Fibroblast of pulmonary artery (primary cell): ENCODE data around the gene SIRPA.
A peak's percentile ranks its signal among the peaks of the same experiment; 100 is the strongest.

Experiments used
- DNase-seq: peaks from one replicate; pipeline ENCODE4 v3.0.0-alpha.2; 2010; ENCODE audit warnings: low read depth
- H3K4me3 ChIP-seq: replicated peaks from 2 replicates; pipeline ENCODE4 v1.5.1; 2011; ENCODE audit warnings: low read depth, mild to moderate bottlenecking, control low read depth, low read length, moderate library complexity
- TF ChIP-seq, protein P1 (sequence below): IDR thresholded peaks from 2 replicates; pipeline ENCODE4 v1.5.1; 2011; ENCODE audit warnings: mild to moderate bottlenecking, control low read depth, low read length, inconsistent platforms; ENCODE audit errors: missing control alignments

Gene SIRPA

GRCh38 chr20:1853473-1853872, 41.7 kb upstream of the SIRPA start:
- DNase-seq, result no peak
- TF ChIP-seq, protein P1, sequence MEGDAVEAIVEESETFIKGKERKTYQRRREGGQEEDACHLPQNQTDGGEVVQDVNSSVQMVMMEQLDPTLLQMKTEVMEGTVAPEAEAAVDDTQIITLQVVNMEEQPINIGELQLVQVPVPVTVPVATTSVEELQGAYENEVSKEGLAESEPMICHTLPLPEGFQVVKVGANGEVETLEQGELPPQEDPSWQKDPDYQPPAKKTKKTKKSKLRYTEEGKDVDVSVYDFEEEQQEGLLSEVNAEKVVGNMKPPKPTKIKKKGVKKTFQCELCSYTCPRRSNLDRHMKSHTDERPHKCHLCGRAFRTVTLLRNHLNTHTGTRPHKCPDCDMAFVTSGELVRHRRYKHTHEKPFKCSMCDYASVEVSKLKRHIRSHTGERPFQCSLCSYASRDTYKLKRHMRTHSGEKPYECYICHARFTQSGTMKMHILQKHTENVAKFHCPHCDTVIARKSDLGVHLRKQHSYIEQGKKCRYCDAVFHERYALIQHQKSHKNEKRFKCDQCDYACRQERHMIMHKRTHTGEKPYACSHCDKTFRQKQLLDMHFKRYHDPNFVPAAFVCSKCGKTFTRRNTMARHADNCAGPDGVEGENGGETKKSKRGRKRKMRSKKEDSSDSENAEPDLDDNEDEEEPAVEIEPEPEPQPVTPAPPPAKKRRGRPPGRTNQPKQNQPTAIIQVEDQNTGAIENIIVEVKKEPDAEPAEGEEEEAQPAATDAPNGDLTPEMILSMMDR, result no peak
- no peak overlapping the region for H3K4me3 ChIP-seq

GRCh38 chr20:1854246-1854645, 41.0 kb upstream of the SIRPA start:
- TF ChIP-seq, protein P1, result no peak
- no peak for DNase-seq
- no peak overlapping the region for H3K4me3 ChIP-seq

DNA sequence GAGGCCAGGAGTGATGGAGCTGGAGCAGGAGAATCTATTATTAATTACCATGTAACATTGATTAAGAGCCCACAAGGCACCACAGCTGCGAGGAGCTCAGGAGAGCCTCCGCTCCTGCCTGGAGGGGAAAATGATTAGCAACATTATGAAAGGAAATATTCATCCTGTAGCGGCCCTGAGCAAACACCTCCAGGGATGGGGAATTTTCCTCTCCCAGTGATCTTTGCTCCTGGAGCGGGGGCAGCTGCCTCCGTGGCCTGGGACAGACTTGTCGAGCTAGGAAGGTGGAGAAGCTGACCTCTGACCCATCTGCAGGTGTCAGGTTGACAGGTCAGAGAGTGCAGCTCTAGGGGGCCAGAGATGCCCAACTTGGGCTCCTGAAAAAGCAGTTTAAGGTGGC, 40.1 kb upstream of the SIRPA start:
- no peak for DNase-seq
- H3K4me3 ChIP-seq, result no peak overlapping the region

DNA sequence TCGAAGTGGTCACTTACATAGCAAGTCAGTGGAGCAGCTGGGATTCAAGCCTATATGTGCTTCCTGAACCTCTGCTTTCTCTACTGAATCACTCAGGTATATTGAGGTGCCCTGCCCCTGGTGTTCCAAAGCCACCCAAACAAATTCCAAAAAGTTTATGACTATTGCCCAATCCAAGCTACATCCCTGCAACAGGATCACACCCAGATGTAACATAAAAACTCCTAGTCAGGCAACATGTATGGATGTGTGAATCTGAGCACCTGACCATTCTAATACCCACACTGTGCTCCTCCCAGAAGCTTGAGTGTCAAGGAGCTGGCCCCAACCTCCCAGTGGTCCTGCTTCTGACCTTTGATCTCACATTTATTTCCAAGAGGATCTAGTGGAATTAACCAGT, 39.5 kb upstream of the SIRPA start:
- no peak overlapping the region for H3K4me3 ChIP-seq
- TF ChIP-seq, protein P1, result no peak
- DNase-seq, result no peak

More for the DNA sequence above, 40.1 kb upstream of the SIRPA start:
- TF ChIP-seq, protein P1, result no peak

DNA sequence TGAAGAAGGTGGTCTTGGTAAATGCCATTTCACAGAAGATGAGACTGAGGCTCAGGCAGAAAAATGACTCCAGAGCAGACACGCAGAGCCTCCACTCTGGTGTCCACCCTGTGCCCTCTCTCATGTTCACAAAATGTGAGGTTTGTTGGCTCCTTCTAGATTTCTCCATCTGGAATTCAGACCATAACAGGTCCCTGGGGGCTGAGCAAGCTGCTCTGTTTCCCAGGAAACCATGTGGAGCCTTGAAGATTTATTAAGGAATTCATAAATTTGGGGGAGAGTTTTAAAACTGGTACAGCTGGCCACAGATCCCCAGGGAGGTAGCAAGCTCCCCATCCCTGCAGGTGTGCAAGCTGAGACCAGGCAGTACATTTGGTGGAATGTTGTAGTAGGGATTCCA, 38.8 kb upstream of the SIRPA start:
- H3K4me3 ChIP-seq, result no peak overlapping the region
- TF ChIP-seq, protein P1, result no peak
- no peak for DNase-seq

GRCh38 chr20:1857466-1857865, 37.7 kb upstream of the SIRPA start:
- TF ChIP-seq, protein P1, result no peak
- DNase-seq, result no peak
- no peak overlapping the region for H3K4me3 ChIP-seq

GRCh38 chr20:1858871-1859270, 36.3 kb upstream of the SIRPA start:
- DNase-seq, result peak; percentile 67
- TF ChIP-seq, protein P1, result no peak
- no peak overlapping the region for H3K4me3 ChIP-seq
